ENCODE data around the gene USP25.
A peak's percentile ranks its signal among the peaks of the same experiment; 100 is the strongest.

USP25 gene

GRCh38 chr21:15853126-15853525 is 123.3 kb downstream of the USP25 start:
- no peak for DNase-seq

GRCh38 chr21:15856813-15857212 is 127.0 kb downstream of the USP25 start:
- no peak for DNase-seq

GRCh38 chr21:15857740-15858139 is 128.0 kb downstream of the USP25 start:
- DNase-seq, result no peak

- DNase-seq, result no peak
Observed at GRCh38 chr21:15860541-15860940, 130.8 kb downstream of the USP25 start.

GRCh38 chr21:15868940-15869339 is 139.2 kb downstream of the USP25 start:
- DNase-seq, result no peak

- no peak for DNase-seq
Observed at GRCh38 chr21:15870819-15871218, 141.0 kb downstream of the USP25 start.

- DNase-seq, result no peak
Observed at GRCh38 chr21:15872236-15872635, 142.5 kb downstream of the USP25 start.

- DNase-seq, result no peak
Observed at GRCh38 chr21:15874615-15875014, 144.8 kb downstream of the USP25 start.

- no peak for DNase-seq
Observed at GRCh38 chr21:15875286-15875685, 145.5 kb downstream of the USP25 start.

- no peak for DNase-seq
Observed at GRCh38 chr21:15893902-15894301, 164.1 kb downstream of the USP25 start.

GRCh38 chr21:15894596-15894995 is 164.8 kb downstream of the USP25 start:
- DNase-seq, result no peak

- no peak for DNase-seq
Observed at GRCh38 chr21:15895142-15896106, 165.6 kb downstream of the USP25 start.

- DNase-seq, result no peak
Observed at GRCh38 chr21:15896501-15896900, 166.7 kb downstream of the USP25 start.

- no peak for DNase-seq
Observed at GRCh38 chr21:15904389-15904788, 174.6 kb downstream of the USP25 start.

GRCh38 chr21:15908187-15908586 is 178.4 kb downstream of the USP25 start:
- no peak for DNase-seq

GRCh38 chr21:15928196-15928595 is 198.4 kb downstream of the USP25 start:
- DNase-seq, result peak in 2 of 56 donors; percentile 2 to 4

GRCh38 chr21:15928686-15929425 is 199.1 kb downstream of the USP25 start:
- DNase-seq, result no peak

- DNase-seq, result no peak
Observed at GRCh38 chr21:15929536-15929935, 199.8 kb downstream of the USP25 start.
